Body of pancreas (tissue), 4 donors: ENCODE results near the gene BRCA1.

Experiments used
- CTCF ChIP-seq, 7 experiments: fragments of 450-650 bp in 4 of 7; fragments of 200-600 bp in 3 of 7; sonication (generic) in 3 of 7; IDR thresholded peaks; one replicate each; pipeline ENCODE4 v1.5.1; 2016 to 2019; ENCODE audit warnings: antibody characterized with exemption in 7 of 7
- POLR2A ChIP-seq, 3 donors: fragments of 450-650 bp; IDR thresholded peaks; one replicate each; pipeline ENCODE4 v1.6.1; 2016; ENCODE audit warnings: antibody characterized with exemption in 3 of 3, mild to moderate bottlenecking in 2 of 3

- no peak for TF ChIP-seq CTCF (IDR thresholded peaks at IDR 0.05)
- no peak for TF ChIP-seq POLR2A (IDR thresholded peaks at IDR 0.05)
These were observed 110.3 kb downstream of the BRCA1 start for GRCh38 chr17:43014649-43015542.
